K562 (cell line): ENCODE measurements around the gene PLSCR3. TPM values are rescaled to one million over a fixed set of nuclear protein-coding genes. Genes with fewer than 3 reads are reported as not detected.
A peak's percentile ranks its signal among the peaks of the same experiment; 100 is the strongest.

Source experiments
- CBFA2T2 ChIP-seq: fragments of 450-650 bp; conservative IDR thresholded peaks from 2 replicates; pipeline ENCODE4 v1.6.1; 2017; ENCODE audit warnings: mild to moderate bottlenecking
- CC2D1A ChIP-seq: fragments of 450-650 bp; IDR thresholded peaks from 2 replicates; pipeline ENCODE4 v1.6.1; 2017; ENCODE audit warnings: mild to moderate bottlenecking
- CTBP1 ChIP-seq: fragments of 450-650 bp; IDR thresholded peaks from 2 replicates; pipeline ENCODE4 v1.6.1; 2016; ENCODE audit warnings: borderline replicate concordance
- KLF13 ChIP-seq: fragments of 450-650 bp; IDR thresholded peaks from 2 replicates; pipeline ENCODE4 v1.6.1; 2016; ENCODE audit warnings: missing genetic modification characterization, low read depth, mild to moderate bottlenecking, missing compliant biosample characterization, moderate library complexity, borderline replicate concordance
- MED1 ChIP-seq: sonication (generic); formaldehyde crosslinking; IDR thresholded peaks from 2 replicates; pipeline ENCODE4 v1.8.1; 2023; ENCODE audit warnings: missing genetic modification reagents, borderline replicate concordance
- NCOA1 ChIP-seq: fragments of 450-650 bp; IDR thresholded peaks from 2 replicates; pipeline ENCODE4 v1.6.1; 2016; ENCODE audit warnings: low read depth
- RAD21 ChIP-seq, 2 experiments: fragments of 250-450 bp in 1 of 2; fragments of 450-650 bp in 1 of 2; sonication (Bioruptor Pico) in 1 of 2; formaldehyde crosslinking in 1 of 2; IDR thresholded peaks in 1 of 2; conservative IDR thresholded peaks in 1 of 2; 2 replicates each; pipeline versions ENCODE4 v1.4.0 to v1.8.0; 2020 to 2022; ENCODE audit warnings: mild to moderate bottlenecking in 2 of 2, moderate library complexity in 1 of 2
- RB1 ChIP-seq: fragments of 450-650 bp; IDR thresholded peaks from 2 replicates; pipeline ENCODE4 v1.6.1; 2017; ENCODE audit warnings: low read depth, mild to moderate bottlenecking
- RBFOX2 ChIP-seq: fragments of 200-400 bp; formaldehyde crosslinking; IDR thresholded peaks from 2 replicates; pipeline ENCODE4 v1.6.1; 2017; ENCODE audit warnings: low read depth, mild to moderate bottlenecking, low read length, moderate library complexity
- RBM17 ChIP-seq: fragments of 200-400 bp; formaldehyde crosslinking; IDR thresholded peaks from 2 replicates; pipeline ENCODE4 v1.6.1; 2017; ENCODE audit warnings: low read depth, mild to moderate bottlenecking, low read length, borderline replicate concordance
- TFAP4 ChIP-seq: sonication (generic); formaldehyde crosslinking; IDR thresholded peaks from 2 replicates; pipeline ENCODE4 v1.8.0; 2022; ENCODE audit warnings: missing genetic modification reagents, mild to moderate bottlenecking, moderate library complexity, borderline replicate concordance
- XRCC5 ChIP-seq: fragments of 200-400 bp; formaldehyde crosslinking; IDR thresholded peaks from 2 replicates; pipeline ENCODE4 v1.6.1; 2017; ENCODE audit warnings: low read depth, mild to moderate bottlenecking, low read length
- ZBTB7A ChIP-seq: IDR thresholded peaks from 2 replicates; pipeline ENCODE4 v1.6.1; 2011; ENCODE audit warnings: low read depth, mild to moderate bottlenecking, low read length, moderate library complexity, borderline replicate concordance; ENCODE audit not compliant: control insufficient read depth
- ZFP36 ChIP-seq: fragments of 150-350 bp; IDR thresholded peaks from 2 replicates; pipeline ENCODE4 v1.6.1; 2018; ENCODE audit warnings: low read length, low read depth; ENCODE audit not compliant: partially characterized antibody
- ZNF217 ChIP-seq: sonication (generic); formaldehyde crosslinking; IDR thresholded peaks from 2 replicates; pipeline ENCODE4 v1.8.0; 2022; ENCODE audit warnings: mild to moderate bottlenecking, missing genetic modification reagents
- ZNF444 ChIP-seq: fragments of 250-450 bp; sonication (Bioruptor Pico); IDR thresholded peaks from 2 replicates; pipeline ENCODE4 v1.4.0; 2020; ENCODE audit warnings: mild to moderate bottlenecking, moderate library complexity
- ZNF589 ChIP-seq: fragments of 200-800 bp; sonication (Bioruptor generic); IDR thresholded peaks from 2 replicates; pipeline ENCODE4 v1.6.1; 2016; ENCODE audit warnings: low read depth, missing genetic modification characterization, missing compliant biosample characterization
- polyA plus RNA-seq, 8 experiments: library from polyadenylated mRNA; depleted of rRNA in 4 of 8; stranded (reverse) in 5 of 8; unstranded in 3 of 8; fragments of >200 nt; fragmentation: Nextera tagmentation in 2 of 8; fragmentation: Illumina TruSeq in 1 of 8; extraction: Ambion mirVana in 2 of 8; extraction: Trizol in 1 of 8; gene quantifications; 2 replicates each; pipeline versions ENCODE4 v1.2.1 to v1.2.3, GENCODE V29; 2011 to 2014; ENCODE audit warnings: inconsistent platforms in 1 of 8, missing spikeins in 1 of 8
- total RNA-seq, 7 experiments: library from RNA; depleted of rRNA in 6 of 7; stranded (reverse); fragments of >200 nt in 6 of 7; fragmentation: Illumina TruSeq in 2 of 7; extraction: Trizol in 2 of 7; gene quantifications; 2 replicates each; pipeline versions ENCODE4 v1.2.1 to v1.2.3, GENCODE V29; 2011 to 2021; ENCODE audit warnings: low replicate concordance in 1 of 7
- TF ChIP-seq, protein P1 (sequence below): fragments of 450-650 bp; IDR thresholded peaks from 2 replicates; pipeline ENCODE4 v1.6.1; 2014; ENCODE audit warnings: low read depth, mild to moderate bottlenecking, moderate library complexity, borderline replicate concordance
- TF ChIP-seq, protein P2 (sequence below): sonication (generic); formaldehyde crosslinking; IDR thresholded peaks from 2 replicates; pipeline ENCODE4 v1.8.0; 2022; ENCODE audit warnings: missing genetic modification reagents, mild to moderate bottlenecking, borderline replicate concordance
- TF ChIP-seq, protein P3 (sequence below): fragments of 450-650 bp; IDR thresholded peaks from 2 replicates; pipeline ENCODE4 v1.6.1; 2017; ENCODE audit warnings: mild to moderate bottlenecking, moderate library complexity
- TF ChIP-seq, protein P4 (sequence below): fragments of 250-450 bp; sonication (Bioruptor Pico); IDR thresholded peaks from 2 replicates; pipeline ENCODE4 v1.8.0; 2022; ENCODE audit warnings: moderate library complexity, mild to moderate bottlenecking, inconsistent platforms

PLSCR3 gene
- total and polyA plus RNA-seq, 9 of the 15 experiments (the other 6 are each of a cell fraction or from before 2014, with no cell fraction given): 3.2 to 16.8 (median 4.5) TPM

GRCh38 chr17:7356072-7356549 is 38.2 kb downstream of the PLSCR3 start (continued):
- no peak for TF ChIP-seq ZNF589 (CRISPR knock-in tag)
- TF ChIP-seq MED1 (CRISPR knock-in tag): no peak
- no peak for TF ChIP-seq ZNF217 (CRISPR knock-in tag)
- no peak for TF ChIP-seq RBFOX2
- no peak for TF ChIP-seq NCOA1
- TF ChIP-seq RAD21 (CRISPR knock-in tag; conservative IDR thresholded peaks at IDR 0.05 in 1 of 2, IDR thresholded peaks at IDR 0.05 in 1 of 2): peak; percentile 78 to 90
- no peak for TF ChIP-seq CBFA2T2
- TF ChIP-seq RB1: peak; percentile 42; the same call in 1 of the 2 replicates
- TF ChIP-seq, protein P1, sequence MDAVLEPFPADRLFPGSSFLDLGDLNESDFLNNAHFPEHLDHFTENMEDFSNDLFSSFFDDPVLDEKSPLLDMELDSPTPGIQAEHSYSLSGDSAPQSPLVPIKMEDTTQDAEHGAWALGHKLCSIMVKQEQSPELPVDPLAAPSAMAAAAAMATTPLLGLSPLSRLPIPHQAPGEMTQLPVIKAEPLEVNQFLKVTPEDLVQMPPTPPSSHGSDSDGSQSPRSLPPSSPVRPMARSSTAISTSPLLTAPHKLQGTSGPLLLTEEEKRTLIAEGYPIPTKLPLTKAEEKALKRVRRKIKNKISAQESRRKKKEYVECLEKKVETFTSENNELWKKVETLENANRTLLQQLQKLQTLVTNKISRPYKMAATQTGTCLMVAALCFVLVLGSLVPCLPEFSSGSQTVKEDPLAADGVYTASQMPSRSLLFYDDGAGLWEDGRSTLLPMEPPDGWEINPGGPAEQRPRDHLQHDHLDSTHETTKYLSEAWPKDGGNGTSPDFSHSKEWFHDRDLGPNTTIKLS: no peak
- 0 out of 2 replicates have a peak, but pooled peaks have one; percentile 18 for TF ChIP-seq KLF13 (tag)
- TF ChIP-seq TFAP4 (CRISPR knock-in tag): peak; percentile 77; the same call in 1 of the 2 replicates
- 0 out of 2 replicates have a peak, but pooled peaks have one; percentile 46 for TF ChIP-seq CC2D1A
- TF ChIP-seq, protein P2, sequence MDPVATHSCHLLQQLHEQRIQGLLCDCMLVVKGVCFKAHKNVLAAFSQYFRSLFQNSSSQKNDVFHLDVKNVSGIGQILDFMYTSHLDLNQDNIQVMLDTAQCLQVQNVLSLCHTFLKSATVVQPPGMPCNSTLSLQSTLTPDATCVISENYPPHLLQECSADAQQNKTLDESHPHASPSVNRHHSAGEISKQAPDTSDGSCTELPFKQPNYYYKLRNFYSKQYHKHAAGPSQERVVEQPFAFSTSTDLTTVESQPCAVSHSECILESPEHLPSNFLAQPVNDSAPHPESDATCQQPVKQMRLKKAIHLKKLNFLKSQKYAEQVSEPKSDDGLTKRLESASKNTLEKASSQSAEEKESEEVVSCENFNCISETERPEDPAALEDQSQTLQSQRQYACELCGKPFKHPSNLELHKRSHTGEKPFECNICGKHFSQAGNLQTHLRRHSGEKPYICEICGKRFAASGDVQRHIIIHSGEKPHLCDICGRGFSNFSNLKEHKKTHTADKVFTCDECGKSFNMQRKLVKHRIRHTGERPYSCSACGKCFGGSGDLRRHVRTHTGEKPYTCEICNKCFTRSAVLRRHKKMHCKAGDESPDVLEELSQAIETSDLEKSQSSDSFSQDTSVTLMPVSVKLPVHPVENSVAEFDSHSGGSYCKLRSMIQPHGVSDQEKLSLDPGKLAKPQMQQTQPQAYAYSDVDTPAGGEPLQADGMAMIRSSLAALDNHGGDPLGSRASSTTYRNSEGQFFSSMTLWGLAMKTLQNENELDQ (CRISPR knock-in tag): no peak
- peak; percentile 80; the same call in 1 of the 2 replicates for TF ChIP-seq XRCC5
- TF ChIP-seq, protein P3, sequence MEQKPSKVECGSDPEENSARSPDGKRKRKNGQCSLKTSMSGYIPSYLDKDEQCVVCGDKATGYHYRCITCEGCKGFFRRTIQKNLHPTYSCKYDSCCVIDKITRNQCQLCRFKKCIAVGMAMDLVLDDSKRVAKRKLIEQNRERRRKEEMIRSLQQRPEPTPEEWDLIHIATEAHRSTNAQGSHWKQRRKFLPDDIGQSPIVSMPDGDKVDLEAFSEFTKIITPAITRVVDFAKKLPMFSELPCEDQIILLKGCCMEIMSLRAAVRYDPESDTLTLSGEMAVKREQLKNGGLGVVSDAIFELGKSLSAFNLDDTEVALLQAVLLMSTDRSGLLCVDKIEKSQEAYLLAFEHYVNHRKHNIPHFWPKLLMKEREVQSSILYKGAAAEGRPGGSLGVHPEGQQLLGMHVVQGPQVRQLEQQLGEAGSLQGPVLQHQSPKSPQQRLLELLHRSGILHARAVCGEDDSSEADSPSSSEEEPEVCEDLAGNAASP: no peak
- peak; percentile 89 for TF ChIP-seq CTBP1
- TF ChIP-seq RBM17: no peak
- TF ChIP-seq, protein P4, sequence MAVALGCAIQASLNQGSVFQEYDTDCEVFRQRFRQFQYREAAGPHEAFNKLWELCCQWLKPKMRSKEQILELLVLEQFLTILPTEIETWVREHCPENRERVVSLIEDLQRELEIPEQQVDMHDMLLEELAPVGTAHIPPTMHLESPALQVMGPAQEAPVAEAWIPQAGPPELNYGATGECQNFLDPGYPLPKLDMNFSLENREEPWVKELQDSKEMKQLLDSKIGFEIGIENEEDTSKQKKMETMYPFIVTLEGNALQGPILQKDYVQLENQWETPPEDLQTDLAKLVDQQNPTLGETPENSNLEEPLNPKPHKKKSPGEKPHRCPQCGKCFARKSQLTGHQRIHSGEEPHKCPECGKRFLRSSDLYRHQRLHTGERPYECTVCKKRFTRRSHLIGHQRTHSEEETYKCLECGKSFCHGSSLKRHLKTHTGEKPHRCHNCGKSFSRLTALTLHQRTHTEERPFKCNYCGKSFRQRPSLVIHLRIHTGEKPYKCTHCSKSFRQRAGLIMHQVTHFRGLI (CRISPR knock-in tag): no peak
- TF ChIP-seq ZFP36: no peak
- TF ChIP-seq ZBTB7A: peak; percentile 38; the same call in 1 of the 2 replicates
- no peak for TF ChIP-seq ZNF444
